GM19099 (cell line): Measurements from ENCODE around the gene MAP3K5.

ENCODE experiments used
- POLR2A ChIP-seq: IDR thresholded peaks from 3 replicates; pipeline ENCODE4 v1.6.1; 2011; ENCODE audit warnings: low read depth; ENCODE audit not compliant: insufficient read length; ENCODE audit errors: extremely low read depth

Gene MAP3K5

DNA sequence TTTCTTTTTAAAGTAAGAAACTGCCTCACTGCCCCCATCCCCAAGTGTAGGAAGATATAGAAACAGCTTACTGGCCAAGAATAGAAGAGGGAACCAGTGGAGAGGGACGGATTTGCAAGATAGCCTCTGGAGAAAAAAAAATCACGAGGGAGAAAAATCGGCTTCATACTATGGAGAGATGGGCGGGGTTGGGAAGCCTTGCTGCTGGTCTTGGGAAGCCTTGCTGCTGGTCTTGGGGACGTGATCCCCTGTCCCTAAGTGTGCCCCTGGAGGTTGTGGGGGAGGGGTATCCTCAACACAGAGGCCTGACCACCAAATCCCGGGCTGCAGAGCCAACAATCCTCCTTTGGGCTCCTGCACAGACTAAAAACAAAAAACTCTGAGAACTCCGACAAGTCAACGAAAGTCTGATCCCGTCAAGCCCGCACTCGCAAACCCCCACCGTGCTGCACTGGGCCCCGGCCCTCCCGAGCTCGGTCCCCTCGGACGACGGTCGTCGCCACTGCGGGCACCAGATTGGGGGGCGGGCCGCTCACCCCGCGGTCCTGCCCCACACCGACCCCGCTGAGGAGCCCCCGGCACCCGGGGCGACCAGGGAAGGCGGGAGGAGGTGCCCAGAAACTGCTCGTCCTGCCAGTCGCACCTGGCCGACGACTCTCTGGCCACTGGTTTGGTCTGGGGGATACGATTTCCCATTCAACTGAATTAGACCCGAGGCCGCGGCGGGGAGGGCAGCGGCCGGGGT is 242.8 kb downstream of the MAP3K5 start:
- TF ChIP-seq POLR2A = no peak

DNA sequence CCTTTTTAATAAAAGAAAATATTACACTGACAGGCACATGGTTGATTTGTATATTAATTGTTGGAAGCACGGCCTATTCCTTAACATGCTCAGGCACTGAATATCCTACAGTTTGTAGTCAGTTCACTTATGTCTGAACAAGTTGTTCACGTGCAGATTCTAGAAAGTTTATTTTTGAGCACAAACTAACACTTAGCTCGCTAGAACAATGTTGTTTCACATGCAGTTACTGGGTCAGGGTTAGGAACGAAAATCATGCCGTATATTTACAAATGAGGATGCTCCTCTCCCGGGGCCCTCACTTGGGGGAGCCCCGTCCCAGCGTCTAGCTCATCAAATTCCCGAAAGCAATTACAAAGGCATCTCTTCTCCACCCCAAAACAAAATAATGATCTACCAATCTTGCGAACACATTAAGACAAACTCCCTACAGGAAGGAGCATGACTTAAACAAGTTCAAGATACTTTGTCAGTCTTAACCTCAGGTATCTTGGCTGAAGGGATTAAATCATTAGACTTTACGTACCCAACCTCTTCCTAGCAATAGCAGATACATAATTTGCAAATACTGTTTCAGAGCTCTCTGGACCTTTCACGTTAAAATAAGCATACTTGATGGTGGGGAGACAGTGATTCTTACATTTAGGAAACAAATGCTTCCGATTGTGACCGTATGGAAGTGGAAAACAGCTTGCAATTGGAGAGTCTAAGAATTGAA is 243.5 kb downstream of the MAP3K5 start:
- no peak for TF ChIP-seq POLR2A

DNA sequence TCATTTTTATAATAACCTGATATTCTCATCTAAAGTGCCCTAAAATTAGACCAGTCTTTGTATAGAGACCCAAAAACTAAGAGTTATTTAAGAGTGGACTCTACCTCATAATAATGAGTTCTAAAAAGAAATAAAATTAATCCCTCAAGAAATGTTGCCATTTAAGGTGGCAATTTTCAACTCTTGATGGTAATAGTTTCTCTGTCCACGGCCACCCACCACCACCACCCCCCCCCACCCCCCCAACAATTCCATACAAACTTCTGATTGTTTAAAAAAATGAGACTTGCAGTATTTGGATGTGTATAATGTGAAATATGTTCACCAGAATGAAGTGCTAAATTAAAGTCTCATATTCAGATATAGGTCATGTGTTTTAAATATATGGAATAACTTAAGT is 244.4 kb downstream of the MAP3K5 start:
- no peak for TF ChIP-seq POLR2A

DNA sequence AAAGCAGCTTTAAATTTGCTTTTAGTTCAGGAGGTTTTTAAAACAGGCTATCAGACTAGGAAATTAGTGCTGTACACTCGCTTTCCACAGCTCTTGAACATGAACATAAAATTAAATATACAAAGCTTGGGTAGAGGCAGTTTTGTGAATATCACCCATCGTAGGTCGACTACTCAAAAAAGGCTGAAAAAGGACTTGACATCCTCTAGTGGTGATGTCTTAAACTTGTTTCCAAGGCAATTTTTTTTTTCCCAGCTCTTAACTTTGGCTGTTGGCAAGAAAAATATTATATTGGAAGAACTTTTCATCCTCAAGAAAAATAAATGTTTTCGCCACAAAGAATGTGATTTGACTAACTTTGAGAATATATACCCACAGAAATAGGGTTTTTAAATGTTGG is 244.9 kb downstream of the MAP3K5 start:
- no peak for TF ChIP-seq POLR2A

DNA sequence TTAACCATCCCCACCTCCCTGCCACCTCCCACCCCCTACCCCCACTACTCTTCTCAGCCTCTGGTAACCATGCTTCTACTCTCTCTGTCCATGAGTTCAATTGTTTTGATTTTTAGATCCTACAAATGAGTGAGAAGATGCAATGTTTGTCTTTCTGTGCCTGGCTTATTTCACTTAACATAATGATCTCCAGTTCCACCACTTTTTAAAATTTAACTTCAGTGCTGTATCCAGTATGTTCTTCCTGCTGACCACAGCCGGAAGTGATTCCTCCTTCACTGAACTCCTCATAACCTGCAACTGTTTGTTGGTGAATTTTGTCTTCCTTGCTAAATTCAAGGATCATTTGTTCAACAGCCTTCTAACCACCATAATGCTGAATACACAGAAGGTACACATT is 245.9 kb downstream of the MAP3K5 start:
- TF ChIP-seq POLR2A = no peak

DNA sequence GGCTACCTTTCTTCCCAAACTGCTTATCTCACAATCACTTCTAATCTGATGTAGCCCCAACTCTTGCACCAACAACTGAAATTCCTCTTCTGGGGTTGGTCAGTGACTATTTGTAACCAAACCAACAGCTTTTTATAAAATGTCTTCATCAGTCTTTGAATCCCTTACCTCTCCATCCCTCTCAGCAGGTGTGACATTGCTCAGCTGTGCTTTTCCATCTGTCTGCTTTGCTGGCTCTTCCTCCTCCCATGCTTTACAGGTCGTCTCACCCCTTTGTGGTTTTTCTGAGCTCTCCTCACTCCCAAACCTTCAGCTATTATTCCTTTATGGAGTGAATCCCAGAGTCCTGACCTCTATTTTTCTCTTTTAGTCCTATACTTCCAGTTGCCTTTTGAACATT is 248.0 kb downstream of the MAP3K5 start:
- TF ChIP-seq POLR2A = no peak

DNA sequence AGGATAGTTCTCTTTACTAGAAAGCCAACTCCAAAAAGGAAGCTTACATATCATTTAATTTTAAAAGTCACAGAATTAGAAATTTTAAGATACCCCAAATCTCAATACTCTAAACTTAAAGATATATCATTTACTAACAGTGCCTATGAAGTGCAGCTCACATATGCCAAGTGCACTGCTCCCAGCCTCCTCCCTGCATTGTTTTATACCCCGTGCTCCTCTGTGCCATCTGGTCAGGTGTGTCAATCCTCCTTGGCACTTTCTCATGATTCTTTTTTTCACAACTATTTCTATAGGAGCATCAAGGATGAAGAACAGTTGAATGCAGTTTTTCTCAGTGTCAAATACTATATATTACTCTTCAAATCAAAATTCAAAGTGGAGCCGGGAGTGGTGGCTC is 250.9 kb downstream of the MAP3K5 start:
- TF ChIP-seq POLR2A = no peak

DNA sequence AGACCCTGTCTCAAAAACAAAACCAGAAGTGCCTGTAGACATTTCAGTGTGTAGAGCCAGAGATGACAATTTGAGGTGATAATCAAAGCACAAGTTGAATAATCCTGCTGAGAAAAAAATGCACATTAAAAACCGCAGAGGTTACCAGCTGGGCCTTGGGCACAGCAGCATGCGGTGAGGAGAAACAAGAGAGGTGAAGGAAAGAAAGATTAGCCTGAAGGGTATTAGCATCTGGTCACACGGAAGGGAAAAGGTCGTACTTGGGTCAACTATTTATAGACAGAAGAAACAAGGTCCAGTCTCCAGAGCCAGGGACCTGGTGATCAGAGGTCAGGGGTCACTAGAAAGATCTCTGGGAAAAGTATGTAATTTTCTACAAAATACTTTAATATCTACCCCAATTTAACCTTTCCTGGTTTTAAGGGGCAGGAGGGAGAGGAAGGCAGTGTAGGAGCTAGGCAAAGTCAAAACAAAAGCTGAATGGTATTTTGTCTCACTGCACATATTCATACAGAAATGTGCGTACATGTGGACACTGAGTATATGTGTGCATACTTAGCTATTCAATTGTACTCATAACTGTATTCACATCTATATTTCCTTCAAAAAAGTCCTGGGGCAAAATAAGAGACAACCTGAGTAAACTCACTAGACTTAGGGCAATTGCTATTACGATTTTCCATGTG is 252.2 kb downstream of the MAP3K5 start:
- no peak for TF ChIP-seq POLR2A

DNA sequence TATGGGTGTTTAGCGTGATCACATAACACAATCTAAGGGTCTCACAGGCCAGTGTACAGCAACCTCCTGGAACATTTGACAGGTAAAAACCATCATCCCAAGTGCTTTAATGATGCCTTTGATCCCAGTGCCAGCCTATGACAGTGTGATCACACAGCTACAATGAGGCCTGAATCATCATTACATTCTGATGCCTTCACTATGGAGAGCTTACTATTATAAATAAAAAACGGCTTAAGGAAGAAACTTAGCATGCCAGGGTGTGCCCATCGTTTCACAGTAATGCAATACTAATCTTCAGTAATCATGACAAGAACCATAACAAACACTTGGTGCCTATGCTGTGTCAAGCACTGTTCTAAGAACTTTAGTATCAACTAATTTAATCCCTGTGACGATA is 253.4 kb downstream of the MAP3K5 start:
- no peak for TF ChIP-seq POLR2A

DNA sequence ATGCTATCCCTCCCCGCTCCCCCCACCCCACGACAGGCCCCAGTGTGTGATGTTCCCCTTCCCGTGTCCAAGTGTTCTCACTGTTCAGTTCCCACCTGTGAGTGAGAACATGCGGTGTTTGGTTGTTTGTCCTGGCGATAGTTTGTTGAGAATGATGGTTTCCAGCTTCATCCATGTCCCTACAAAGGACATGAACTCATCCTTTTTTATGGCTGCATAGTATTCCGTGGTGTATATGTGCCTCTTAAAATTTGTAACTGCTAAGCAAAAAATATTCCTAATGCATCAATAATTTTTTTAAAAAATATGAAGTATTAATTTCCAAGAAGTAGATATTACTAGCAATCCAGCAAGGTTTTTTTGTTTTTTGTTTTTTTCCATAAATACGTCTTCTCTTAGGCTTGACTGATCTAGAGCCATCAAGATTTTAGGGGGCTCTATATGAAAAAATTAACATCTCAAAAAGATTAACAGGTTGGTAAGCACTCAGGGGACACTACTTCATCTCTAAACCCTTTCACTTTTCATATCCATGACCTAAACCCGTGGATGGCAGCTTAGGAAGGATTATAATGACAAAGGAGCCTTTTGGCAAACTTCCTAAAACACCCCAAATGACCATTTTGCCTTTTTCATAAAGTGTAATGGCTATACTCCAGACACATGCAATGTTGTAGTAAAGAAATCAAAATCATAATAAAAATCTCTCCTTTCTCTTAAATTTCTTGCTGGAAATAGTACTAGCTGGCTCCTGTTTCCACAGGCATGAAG is 256.2 kb downstream of the MAP3K5 start:
- TF ChIP-seq POLR2A = no peak

DNA sequence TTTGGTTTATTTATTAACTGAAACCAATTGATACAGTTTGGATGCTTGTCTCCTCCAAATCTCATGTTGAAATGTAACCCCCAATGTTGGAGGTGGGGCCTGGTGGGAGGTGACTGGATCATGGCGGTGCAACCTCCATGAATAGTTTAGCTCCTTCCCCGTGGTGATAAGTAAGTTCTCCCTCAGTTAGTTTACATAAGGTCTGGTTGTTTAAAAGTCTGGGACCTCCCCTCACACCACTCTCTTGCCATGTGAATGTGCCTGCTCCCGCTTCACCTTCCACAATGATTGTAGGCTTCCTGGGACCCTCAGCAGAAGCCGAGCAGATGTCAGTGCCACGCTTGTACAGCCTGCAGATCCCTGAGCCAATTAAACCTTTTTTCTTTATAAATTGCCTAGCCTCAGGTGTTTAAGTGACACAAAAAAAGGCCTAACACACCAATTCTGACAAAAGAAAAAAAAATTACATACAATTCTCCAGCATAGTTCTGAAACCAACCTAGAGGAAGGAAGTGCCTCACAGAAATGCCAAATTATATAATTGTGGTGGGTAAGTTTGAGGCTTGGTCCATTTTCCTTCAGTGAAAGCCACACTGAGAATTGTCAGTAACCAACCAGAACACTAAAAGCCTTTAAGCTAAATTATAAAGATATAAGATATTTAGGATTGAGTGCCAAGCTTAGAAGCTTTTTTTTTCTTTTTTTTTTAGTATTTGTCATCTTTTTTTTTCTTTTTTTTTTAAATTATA is 257.1 kb downstream of the MAP3K5 start:
- no peak for TF ChIP-seq POLR2A

DNA sequence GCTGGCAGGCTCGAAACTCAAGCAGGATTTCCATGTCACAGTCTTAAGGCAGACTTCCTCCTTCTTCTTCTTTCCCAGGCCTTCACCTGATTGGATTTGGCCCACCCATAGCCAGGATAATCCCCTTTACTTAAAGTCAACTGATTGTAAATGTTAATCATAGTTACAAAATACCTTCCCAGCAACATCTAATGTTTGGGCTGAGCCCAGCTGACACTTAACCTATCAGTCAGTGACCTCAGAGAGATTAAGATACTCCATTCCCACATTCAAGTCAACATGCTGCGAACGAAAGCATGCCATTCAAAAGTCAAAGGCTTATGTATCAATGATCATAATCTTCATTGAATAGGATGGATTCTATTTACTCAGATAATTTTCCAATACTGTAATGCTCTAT is 258.0 kb downstream of the MAP3K5 start:
- no peak for TF ChIP-seq POLR2A

DNA sequence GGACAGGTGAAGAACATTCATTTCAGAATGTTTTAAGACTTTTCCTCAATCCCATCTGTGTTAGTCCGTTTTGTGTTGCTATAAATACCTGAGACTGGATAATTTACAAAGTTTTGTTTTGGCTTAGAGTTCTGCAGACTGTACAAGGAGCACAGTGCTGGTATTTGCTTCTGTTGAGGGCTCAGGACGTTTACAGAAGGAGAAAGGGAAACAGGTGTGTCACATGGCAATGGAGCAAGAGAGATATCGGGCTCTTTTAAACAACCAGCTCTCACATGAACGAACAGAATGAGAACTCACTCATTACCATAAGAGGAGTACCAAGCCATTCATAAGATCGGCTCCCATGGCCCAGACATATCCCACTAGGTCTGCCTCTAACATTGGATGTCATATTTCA is 258.8 kb downstream of the MAP3K5 start:
- no peak for TF ChIP-seq POLR2A

DNA sequence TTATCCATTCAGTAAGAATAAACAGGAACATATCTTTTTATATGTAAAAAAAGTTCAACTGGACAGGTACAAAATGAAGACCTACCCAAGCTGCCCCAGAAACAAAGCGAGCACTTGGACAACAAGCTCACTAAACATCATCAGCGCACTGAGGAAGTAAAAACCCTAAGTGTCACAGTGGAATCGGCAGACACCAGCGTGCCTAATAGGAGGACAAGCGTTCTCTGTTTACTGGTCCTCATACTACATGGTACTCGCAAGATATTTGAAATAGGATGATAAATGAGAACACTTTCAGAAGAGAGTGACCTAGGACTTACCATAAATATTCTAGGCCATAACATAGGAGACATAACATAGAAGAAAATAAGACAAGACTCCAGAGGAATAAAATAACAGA is 260.2 kb downstream of the MAP3K5 start:
- TF ChIP-seq POLR2A = no peak
